SW480 (cell line): ENCODE results near the gene CORO1C.

ENCODE experiments used
- DNase-seq: peaks from one replicate; pipeline ENCODE4 v3.0.0-alpha.2; 2016; ENCODE audit warnings: low spot score

CORO1C gene

DNA sequence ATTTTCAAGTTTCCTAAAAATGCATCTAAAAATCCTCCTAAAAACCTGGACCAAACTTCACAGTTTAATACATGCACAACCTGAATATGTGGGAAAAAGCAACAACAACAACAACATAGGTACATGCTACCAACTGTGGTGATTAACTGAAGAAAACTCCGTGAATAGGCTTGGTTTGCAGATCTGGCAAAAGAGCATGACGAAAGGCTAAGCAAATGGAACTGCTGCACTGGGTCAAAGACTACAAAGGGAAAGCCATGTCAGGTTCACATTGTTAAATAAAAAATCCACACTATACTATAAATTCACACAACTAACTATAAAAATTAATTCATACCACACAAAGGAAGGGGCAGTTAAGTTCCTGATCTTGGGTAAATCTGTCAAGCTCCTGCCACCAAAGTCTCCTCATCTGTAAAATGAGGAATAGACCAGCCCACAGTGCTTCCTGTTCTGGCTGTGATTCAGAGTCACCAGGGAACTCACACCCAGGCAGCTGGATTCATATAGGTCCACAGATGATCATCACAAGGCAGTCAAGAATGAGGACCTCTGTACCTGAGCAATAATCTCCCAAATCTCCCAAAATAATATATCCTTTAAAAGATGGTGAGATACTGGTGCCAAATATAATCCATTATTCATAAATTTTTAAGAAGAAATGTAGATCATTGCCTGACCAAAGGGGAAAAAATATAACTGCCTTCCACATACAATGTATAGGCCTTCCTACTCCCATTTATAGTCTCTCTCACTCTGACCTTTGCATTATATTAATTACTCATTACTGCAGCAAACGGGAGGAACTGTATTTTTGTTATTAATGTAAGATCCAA lies 7.0 kb downstream of the CORO1C start:
- DNase-seq: peak; percentile 33

DNA sequence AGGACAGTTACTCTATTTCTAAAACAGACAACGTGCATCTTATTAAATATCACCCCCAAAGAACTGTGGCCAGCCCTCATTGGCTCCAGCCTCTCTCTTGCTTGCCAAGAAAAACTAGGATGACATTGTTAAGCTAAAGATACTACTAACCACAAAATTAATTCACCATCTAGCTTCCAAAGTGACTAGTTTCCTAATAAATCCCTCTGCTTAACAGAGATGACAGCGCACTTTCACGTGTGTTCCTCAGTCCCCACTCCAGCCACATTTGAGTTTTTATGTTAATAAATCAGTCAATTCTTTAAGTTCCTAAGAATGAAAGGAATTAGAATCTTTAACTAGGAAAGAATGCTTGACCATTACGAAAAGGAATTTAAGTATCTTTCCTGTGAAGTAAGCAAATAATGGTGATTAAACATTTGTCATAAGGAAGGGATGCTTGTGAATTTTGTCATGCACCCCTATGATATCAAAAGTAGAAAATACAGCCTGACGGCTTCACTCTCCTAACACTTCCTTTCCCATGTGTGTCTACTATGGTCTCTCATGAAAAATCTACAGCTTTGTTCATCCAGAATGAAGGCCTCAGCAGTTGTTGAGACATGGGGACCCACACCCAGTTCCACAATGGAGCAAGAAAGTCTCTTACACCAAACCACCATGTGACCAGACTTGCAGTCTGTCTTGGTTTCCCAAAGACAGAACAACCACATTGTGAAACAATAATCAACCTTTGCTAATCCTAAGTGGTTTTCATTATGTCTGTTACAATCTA lies 8.1 kb downstream of the CORO1C start:
- no peak for DNase-seq

DNA sequence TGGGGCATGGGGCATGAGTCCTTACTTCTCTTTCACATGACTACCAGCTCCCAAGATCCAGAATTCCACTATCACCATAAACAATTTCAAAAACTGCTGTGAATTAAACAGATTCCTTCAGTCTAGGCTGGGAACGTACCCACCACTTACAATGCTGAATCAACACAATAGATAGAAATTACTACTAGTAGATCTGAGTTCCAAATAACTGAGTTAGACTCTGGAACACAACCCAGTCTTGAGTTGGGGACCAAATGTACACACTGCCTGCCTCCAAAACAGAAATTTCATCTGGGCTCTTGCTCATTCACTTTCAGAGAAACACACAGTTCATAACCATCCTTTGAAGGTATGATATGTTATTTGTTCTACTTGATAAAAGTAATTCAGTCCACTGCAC lies 8.9 kb downstream of the CORO1C start:
- DNase-seq: no peak

DNA sequence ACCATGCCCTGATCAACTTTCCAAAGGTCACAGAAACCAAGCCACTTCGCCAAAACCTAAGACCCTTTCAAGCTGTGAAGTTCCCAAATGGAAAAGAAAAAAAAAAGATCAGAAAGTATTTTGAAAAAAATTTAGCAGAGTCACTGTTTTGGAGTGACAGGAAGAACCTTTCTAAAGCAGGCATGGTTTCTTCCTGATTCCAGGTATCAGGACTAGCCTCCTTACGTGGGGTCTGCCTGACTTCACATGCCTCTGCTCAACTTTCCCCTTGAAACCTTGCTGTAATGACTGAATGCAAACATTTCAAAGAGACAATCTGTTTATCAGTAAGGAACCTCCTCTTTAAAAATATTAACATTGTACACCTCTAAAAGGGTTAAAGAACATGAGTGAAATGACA lies 9.5 kb downstream of the CORO1C start:
- no peak for DNase-seq

DNA sequence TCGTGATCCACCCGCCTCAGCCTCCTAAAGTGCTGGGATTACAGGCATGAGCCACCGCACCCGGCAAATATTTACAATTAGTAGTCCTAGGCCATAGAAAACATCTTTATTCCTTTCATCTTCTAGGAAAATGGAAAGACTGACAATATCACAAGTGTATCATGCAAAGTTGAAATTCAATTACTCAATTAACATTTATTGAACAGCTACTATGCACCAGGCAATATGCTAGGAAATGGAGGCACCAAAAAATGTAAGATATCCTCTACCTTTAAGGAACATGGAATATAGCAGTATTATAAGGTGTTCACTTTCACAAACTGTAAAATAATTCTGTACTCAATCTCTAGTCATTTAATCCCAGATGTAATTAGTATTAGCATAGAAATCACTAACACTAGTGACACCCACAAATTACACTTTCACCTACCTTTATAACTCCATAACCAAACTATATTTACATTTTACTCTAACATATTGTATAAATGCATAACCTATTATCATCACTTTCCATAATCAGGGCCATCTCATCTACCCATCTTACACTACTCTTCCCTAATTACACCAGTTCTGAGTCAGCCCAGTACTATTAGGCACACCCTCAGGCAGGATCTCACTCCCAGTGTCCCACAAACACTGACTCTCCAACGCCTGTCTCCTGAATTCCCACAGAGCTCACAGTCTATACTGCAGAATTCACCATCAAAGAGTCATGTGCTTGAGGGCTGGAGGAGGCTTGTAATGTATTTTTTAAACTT lies 10.4 kb downstream of the CORO1C start:
- peak; percentile 41 for DNase-seq

DNA sequence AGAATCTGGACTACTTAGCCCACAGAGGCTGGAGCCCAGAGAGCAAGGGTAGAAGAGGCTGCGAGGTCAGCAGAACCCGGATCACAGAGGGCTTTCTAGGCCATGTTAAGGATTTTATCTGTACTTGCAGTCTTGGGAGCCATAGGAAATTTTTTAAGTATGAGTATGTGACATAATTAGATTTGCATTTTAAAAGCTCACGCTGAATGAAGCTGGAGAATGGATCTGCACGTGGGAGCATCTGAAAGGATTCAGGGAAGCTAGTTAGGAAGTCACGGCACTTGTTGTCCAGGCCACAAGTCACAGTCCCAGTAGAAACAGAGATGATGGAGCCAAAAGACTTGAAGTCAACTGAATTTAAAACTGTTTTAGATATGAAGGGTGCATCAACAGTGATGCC lies 14.1 kb downstream of the CORO1C start:
- no peak for DNase-seq

DNA sequence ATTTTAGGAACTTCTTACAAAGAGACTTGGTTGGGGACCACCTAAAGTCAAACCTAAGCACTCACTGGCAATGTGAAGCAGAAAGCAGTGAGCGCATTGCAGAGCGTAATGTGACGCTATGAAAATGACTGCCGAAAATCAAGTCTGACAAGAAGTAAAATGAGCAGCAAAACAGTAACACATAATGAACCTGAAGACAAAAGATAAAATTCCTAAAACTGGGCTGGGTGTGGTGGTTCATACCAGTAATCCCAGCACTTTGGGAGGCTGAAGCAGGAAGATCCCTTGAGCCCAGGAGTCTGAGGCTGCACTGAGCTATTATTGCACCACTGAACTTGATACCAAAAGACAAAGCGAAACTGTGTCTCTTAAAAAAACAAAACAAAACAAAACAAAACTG lies 16.5 kb downstream of the CORO1C start:
- no peak for DNase-seq

DNA sequence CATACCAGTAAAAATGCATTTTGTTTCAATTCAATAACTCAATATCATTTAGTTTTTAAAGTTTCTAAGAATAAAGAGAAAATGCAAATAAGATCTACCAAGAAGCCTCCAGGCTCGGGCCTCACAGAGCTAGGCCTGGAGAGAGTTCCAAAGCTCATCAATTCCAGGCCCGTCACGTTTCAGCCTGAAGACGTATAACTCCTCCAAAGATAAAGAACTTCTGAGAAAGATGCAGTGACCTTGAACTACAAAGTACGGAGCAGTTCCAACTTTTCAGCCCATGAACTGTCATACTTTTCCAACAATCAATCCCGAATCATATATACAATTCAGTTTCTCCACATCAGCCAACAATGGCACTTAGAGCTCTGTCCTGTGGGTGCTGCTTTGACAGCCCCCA lies 17.8 kb downstream of the CORO1C start:
- no peak for DNase-seq

DNA sequence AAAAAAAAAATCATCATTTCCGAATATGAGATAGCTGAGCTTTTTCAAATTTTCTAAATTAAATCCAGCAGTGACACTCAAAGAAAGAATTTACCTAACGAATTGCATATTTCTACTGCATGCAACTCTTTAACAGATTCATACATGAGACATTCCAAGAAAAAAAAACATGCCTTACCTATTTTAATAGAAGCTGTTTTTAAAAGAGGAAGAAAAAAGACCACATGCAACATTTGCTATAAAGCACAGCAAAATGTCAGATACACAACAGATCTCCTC lies 18.5 kb downstream of the CORO1C start:
- DNase-seq: no peak

DNA sequence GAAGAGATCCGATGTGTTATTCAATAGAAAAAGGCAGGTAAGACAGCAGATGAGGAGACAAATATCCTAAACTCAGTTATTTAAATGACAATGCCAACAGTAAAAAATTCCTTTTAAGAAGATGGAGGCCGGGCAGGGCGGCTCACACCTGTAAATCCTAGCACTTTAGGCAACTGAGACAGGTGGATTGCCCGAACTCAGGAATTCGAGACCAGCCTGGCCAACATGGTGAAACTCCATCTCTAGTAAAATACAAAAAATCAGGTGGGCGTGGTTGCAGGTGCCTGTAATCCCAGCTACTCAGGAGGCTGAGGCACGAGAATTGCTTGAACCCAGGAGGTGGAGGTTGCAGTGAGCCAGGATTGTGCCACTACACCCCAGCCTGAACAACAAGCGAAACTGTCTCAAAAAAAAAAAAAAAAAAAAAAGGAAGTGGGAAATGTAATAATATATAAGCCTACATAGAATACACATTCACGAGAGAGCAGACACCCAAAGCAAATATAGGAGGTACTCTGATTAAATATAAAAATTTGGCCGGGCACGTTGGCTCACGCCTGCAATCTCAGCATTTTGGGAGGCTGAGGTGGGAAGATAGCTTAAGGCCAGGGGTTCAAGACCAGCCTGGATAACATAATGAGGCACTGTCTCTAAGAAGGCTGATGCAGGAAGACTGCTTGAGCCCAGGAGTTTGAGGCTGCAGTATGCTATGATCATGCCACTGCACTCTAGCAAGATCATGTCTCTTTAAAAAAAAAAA lies 19.0 kb downstream of the CORO1C start:
- DNase-seq: no peak

DNA sequence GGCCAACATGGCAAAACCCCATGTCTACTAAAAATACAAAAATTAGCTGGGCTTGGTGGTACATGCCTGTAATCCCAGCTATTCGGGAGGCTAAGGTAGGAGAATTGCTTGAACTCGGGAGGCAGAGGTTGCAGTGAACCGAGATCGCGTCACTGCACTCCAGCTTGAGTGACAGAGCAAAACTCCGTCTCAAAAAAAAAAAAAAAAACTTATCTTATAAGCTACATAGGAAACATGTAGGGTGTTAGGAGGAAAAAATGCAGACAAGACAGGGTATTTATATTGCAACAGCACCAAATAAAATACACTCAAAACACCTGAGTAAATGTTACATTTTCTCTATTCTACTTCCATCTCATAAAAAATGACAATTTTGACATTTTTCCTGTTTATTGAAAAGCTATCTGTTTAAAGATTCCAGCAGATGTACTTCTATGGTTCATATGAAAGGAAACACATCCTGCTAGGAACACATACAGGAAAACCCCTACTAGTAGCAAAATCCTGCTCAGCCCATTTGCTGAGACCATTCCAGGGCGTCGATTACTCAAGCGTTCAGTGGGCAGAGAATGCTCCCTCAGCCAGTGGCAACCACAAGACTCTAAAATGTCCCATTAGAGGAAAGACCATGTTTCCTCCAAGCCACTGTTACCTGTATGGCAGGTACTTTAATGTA lies 19.7 kb downstream of the CORO1C start:
- DNase-seq: no peak

DNA sequence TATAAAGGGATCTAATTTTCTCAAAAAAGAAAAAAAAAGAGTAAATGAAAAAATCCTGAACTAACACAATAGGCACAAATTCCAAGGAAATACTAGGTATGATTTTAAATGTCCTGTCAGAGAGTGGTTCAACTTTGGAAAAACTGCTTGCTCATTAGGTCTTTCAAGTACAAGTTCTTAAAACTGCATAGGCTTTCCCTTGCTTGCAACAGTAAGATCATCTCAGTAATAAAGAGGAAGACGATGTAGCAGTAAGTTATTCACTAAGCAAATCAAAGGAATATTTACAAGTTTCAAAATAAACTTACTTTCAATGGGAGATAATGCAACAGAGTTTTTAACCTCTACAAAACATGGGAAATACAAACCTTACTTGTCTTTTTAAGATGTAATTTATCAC lies 21.6 kb downstream of the CORO1C start:
- no peak for DNase-seq

DNA sequence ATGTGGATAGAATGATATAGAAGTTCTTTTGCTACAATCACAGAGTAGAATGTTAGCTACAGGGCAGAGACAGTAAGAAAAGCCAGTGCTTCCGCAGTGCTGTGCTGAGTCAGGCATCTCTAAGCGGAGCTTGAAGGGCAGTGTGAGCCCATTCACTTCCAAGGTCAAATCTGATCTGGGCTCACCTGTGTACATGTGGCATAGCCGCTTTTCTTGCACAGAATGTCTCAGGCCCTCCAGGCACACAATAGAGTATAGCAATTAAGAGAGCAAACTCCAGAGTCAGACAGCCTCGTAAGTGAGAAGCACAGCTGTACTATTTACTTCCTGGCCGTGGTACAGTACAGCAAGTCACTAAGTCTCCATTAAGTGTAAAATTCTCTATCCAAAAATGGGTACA lies 26.8 kb downstream of the CORO1C start:
- no peak for DNase-seq

DNA sequence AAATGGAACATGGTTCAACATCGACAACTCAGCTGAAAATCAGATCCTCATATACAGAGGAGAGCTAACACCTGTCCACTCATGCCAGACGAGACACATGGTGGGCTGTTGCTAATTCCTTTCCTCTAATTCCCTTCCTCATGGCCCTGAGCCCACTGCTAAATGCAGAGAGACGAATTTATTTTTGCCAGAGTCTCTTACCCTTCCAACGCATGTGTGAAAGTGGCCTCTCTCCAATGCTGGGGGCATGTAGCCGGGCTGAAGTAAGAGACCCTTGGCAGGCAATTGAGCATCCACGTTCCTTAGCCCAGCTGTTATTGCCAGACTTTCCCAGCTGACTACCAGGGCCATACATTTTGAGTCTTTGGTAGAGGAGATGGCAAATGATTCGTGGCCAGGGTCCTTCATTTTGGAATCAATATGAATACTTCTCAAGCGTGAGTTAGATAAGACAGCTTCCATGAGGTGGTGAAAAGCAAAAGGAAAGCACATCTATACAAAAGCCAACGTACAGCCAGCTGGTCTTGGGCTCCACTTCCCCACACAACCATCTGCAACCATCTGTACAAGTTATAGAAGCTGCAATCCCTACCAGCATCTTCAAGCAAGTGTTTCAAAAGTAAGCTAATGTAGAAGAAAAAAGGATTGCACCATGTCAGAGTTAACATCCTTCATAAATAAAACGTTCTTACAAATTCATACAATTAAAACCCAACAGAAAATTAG lies 28.6 kb downstream of the CORO1C start:
- no peak for DNase-seq

DNA sequence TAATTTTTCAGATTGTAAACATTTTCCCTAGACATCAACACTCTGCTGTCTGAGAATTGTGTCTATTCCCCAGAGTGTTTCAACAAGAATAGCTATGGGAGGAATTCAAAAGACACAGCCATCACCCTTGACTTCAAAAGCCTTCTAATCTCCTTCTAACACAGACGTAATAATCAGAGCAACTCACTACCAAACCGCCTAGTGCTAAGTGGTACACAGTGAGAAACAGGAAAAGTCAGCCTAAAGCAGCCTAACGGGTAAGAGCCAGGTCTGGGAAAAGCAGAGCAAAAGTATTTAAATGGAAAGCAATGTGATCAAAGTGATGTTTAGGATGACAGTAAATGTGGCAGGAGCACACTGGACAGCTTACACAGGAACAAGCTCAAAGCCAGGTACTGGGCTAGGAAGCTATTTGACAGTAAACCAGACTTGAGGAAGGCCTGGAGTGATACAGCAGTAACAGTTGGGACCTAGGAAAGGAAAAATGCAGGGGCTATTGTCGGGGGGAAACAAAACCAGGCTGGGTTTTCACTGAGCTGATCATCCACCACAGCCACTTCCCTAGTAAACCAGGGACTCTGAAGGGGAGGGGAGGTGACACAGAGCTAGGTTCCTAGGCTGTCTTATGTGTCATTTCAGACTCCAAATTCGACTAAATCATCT lies 29.4 kb downstream of the CORO1C start:
- no peak for DNase-seq

DNA sequence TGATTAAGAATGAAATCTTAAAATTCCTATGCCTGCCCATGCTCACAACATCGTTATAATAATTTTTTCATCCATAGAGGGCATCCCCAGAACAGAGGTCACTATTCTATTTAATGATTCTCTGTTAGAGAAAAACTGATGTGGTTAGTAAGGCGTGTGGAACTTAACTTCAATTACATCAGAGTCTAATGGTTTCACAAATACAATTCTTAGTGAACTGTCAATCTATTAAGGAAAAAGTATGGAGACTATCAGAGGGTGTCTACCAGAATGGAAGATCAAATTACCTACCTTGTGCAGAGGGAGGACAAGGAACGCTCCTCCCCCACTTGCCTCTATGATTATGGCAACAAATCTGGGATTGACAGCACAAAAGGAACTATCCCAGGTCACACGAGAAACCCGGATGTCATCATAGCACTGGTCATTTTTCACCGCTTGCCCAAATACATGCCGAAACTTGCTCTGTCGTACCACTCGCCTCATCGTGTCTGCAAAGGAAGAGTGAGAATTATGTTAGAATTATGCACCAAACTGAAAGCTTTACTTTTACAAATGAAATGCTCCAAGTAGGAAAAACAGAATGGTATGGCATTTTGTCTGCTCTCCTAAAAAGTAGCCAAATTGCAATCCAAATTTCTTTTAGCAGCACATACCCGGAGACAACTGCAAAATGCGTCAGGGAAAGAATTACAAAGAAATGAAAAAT lies 30.3 kb downstream of the CORO1C start:
- DNase-seq: no peak

DNA sequence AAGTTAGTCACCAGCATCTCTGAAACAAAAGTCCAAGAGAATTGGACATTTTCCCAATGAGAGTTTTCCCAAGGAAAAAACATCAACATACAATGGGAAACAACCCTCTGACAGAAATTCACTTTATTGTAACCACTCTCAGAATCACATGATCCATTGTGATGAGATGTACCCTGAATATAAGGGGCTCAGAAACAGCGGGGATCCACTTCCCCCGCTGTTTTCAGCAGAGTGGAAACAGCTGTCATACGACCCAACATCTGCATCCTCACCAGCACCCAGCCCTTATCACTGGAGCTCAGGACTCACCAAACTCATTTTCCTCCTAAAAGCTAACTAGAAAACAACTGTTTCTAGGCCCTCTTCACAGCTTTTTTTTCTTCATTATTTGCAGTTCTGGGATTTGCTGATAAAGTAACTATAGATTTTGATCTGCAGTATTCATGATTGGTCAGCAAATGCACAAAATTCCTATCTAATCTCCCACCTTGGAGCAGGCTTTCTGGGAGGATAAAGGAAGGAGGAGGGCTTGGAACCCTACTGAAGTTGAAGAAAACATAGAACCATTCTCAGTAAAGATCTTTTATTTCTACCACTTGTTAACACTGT lies 31.3 kb downstream of the CORO1C start:
- DNase-seq: no peak

DNA sequence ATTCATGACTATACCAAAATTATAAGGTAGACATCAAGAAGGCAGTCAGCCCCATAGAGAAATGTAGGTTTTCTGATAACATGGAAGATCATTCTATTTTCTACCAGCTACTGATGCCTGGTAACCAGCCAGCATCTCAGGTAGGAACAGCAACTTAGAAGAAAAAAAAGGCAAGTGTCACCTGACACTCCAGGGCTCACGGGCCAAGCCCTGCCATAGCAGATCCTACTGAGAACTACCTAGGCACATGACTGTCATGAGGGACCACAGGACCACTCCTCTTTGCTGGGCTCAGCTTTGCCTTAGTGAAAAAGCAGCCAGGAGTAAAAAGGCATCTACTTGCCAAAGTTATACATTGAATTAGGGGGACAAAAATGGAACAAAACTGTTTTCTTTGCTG lies 33.4 kb downstream of the CORO1C start:
- DNase-seq: no peak

DNA sequence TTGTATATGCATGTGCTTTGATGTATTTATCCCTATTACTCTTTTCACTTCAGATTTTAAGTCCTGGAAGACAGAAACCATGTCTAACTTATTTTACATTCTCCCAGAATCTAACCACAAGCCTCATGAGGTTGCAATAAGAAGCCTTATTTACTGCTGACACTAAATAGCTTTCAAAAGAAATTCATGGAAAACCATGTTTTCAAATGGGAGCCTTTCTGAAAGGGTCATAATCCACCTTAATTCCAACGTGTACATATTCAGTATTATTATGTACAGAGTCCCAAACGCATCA lies 34.4 kb downstream of the CORO1C start:
- no peak for DNase-seq
